GM12874 (cell line): ENCODE measurements around the gene EIF4E.

Source experiments
- CTCF ChIP-seq: IDR thresholded peaks from 2 replicates; pipeline ENCODE4 v1.5.1; 2011; ENCODE audit warnings: low read depth, mild to moderate bottlenecking, control low read depth, low read length, moderate library complexity; ENCODE audit not compliant: insufficient read depth

EIF4E gene

GRCh38 chr4:98928505-98929340 lies at the start of gene EIF4E:
Gene EIF4E (minus strand): TSS chr4:98929133. CDS start chr4:98929112, 21 bp downstream.
- peak; percentile 37 for TF ChIP-seq CTCF

GRCh38 chr4:98977557-98977956 lies 48.6 kb upstream of the EIF4E start:
- no peak for TF ChIP-seq CTCF

- no peak for TF ChIP-seq CTCF
These were observed 47.8 kb upstream of the EIF4E start for GRCh38 chr4:98976716-98977115.

- no peak for TF ChIP-seq CTCF
These were observed 41.2 kb upstream of the EIF4E start for GRCh38 chr4:98969878-98970785.

GRCh38 chr4:98967786-98968329 lies 38.9 kb upstream of the EIF4E start:
- TF ChIP-seq CTCF, result no peak

GRCh38 chr4:98966926-98967325 lies 38.0 kb upstream of the EIF4E start:
- no peak for TF ChIP-seq CTCF
